ENCODE data around the gene BLTP1.

- TF ChIP-seq, protein P1, sequence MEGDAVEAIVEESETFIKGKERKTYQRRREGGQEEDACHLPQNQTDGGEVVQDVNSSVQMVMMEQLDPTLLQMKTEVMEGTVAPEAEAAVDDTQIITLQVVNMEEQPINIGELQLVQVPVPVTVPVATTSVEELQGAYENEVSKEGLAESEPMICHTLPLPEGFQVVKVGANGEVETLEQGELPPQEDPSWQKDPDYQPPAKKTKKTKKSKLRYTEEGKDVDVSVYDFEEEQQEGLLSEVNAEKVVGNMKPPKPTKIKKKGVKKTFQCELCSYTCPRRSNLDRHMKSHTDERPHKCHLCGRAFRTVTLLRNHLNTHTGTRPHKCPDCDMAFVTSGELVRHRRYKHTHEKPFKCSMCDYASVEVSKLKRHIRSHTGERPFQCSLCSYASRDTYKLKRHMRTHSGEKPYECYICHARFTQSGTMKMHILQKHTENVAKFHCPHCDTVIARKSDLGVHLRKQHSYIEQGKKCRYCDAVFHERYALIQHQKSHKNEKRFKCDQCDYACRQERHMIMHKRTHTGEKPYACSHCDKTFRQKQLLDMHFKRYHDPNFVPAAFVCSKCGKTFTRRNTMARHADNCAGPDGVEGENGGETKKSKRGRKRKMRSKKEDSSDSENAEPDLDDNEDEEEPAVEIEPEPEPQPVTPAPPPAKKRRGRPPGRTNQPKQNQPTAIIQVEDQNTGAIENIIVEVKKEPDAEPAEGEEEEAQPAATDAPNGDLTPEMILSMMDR (conservative IDR thresholded peaks at IDR 0.05; ENCODE audit: low read length) = no peak
- TF ChIP-seq EZH2phosphoT487 (IDR thresholded peaks at IDR 0.05; ENCODE audit: borderline replicate concordance, low read depth, low read length) = no peak
Observed at GRCh38 chr4:122163301-122163700, 11.2 kb downstream of the BLTP1 start.
